ENCODE measurements around the gene GPR84. TPM values are rescaled to one million over a fixed set of nuclear protein-coding genes. Genes with fewer than 3 reads are reported as not detected.

GPR84 gene
- polyA plus RNA-seq, 2 of the 4 experiments (the other 2 are of a cell fraction): not detected

- 92% methylated on average over 1 of the region's 1 CpG for WGBS (ENCODE audit: missing lambda C conversion rate)
- no peak for ATAC-seq
- no peak overlapping the region for H3K4me2 ChIP-seq
- no peaks in the 10 kb centered on the region for H3K4me1 ChIP-seq
- CTCF ChIA-PET: interaction anchor here (1.0 to 12.7 kb wide), 5 partner anchors 12 to 180 kb away, joined by 3 to 1279 read pairs (median 44); partner anchors contain the start of genes ITGA5 and ZNF385A
- no peak overlapping the region for H3K4me3 ChIP-seq
- FAIRE-seq: no peak
- DNase-seq (ENCODE audit: low read depth in 1 of 2, low spot score in 1 of 2): no peak
- no peaks in the 10 kb centered on the region for H3K9me3 ChIP-seq
- H3K27ac ChIP-seq: no peak overlapping the region
- no peak for TF ChIP-seq ZNF302 (CRISPR knock-in tag; IDR thresholded peaks at IDR 0.05)
- TF ChIP-seq EHF (CRISPR knock-in tag; IDR thresholded peaks at IDR 0.05): no peak
- no peak for TF ChIP-seq SMC3 (IDR thresholded peaks at IDR 0.05)
- TF ChIP-seq PHF8 (IDR thresholded peaks at IDR 0.05; ENCODE audit: borderline replicate concordance, low read depth): no peak
- TF ChIP-seq FOSB (CRISPR knock-in tag; IDR thresholded peaks at IDR 0.05): no peak
- TF ChIP-seq CBX8 (IDR thresholded peaks at IDR 0.05): no peak
- TF ChIP-seq RARB (CRISPR knock-in tag; IDR thresholded peaks at IDR 0.05): no peak
- TF ChIP-seq CHD2 (IDR thresholded peaks at IDR 0.05; ENCODE audit: low read length, partially characterized antibody): no peak
- TF ChIP-seq USF2 (IDR thresholded peaks at IDR 0.05): no peak
- TF ChIP-seq E2F6 (IDR thresholded peaks at IDR 0.05; ENCODE audit: borderline replicate concordance, low read depth): no peak
- no peak for TF ChIP-seq TP53 (CRISPR knock-in tag; IDR thresholded peaks at IDR 0.05)
- TF ChIP-seq ESRRA (IDR thresholded peaks at IDR 0.05; ENCODE audit: borderline replicate concordance, low read length): no peak
- no peak for TF ChIP-seq HOXB5 (CRISPR knock-in tag; IDR thresholded peaks at IDR 0.05)
- no peak for TF ChIP-seq BCL3 (IDR thresholded peaks at IDR 0.05)
- no peak for TF ChIP-seq TFCP2L1 (CRISPR knock-in tag; IDR thresholded peaks at IDR 0.05)
- no peak for TF ChIP-seq JUN (IDR thresholded peaks at IDR 0.05)
- no peak for TF ChIP-seq GATA3 (IDR thresholded peaks at IDR 0.05; ENCODE audit: borderline replicate concordance)
- no peak for TF ChIP-seq NPAS2 (CRISPR knock-in tag; IDR thresholded peaks at IDR 0.05; ENCODE audit: borderline replicate concordance)
- POLR2A ChIA-PET: no interaction called here
Measured at GRCh38 chr12:54397157-54397556, 32.9 kb upstream of the GPR84 start.

- CTCF ChIA-PET: interaction anchor here (0.9 to 12.7 kb wide), 6 partner anchors 8 to 39 kb away, joined by 3 to 1279 read pairs (median 6); partner anchors contain the start of genes ITGA5 and ZNF385A
- POLR2A ChIA-PET: no interaction called here
- no peak for TF ChIP-seq GATA3 (IDR thresholded peaks at IDR 0.05; ENCODE audit: borderline replicate concordance)
- no peak for TF ChIP-seq NR3C1 (IDR thresholded peaks at IDR 0.05)
- TF ChIP-seq HES2 (IDR thresholded peaks at IDR 0.05): no peak
- TF ChIP-seq CBX2 (IDR thresholded peaks at IDR 0.05; ENCODE audit: borderline replicate concordance, low read depth): no peak
- TF ChIP-seq EHMT2 (IDR thresholded peaks at IDR 0.05; ENCODE audit: low read depth): no peak
- TF ChIP-seq KDM1A (IDR thresholded peaks at IDR 0.05; ENCODE audit: low read depth): no peak
- no peak for TF ChIP-seq RNF2 (IDR thresholded peaks at IDR 0.05; ENCODE audit: borderline replicate concordance, low read depth)
- TF ChIP-seq FOXS1 (CRISPR knock-in tag; IDR thresholded peaks at IDR 0.05): no peak
- no peak for TF ChIP-seq ELK1 (IDR thresholded peaks at IDR 0.05; ENCODE audit: low read depth, low read length)
- no peak for TF ChIP-seq HDAC2 (IDR thresholded peaks at IDR 0.05)
- no peak for TF ChIP-seq JUN (IDR thresholded peaks at IDR 0.05)
- TF ChIP-seq RCOR1 (IDR thresholded peaks at IDR 0.05; ENCODE audit: low read depth, low read length): no peak
- TF ChIP-seq EP300 (IDR thresholded peaks at IDR 0.05): no peak
- TF ChIP-seq RFX5 (IDR thresholded peaks at IDR 0.05): no peak
- TF ChIP-seq HMGXB4 (CRISPR knock-in tag; IDR thresholded peaks at IDR 0.05; ENCODE audit: borderline replicate concordance): no peak
Measured at GRCh38 chr12:54395545-54395944, 31.3 kb upstream of the GPR84 start.

More at GRCh38 chr12:54395545-54395944, 31.3 kb upstream of the GPR84 start:
- H3K4me2 ChIP-seq: no peak overlapping the region
- H3K4me1 ChIP-seq: peaks cover 3% of the 10 kb centered on the region; the same call in 2 of the 3 replicates
- no peak for DNase-seq (ENCODE audit: low read depth in 1 of 2, low spot score in 1 of 2)
- no peaks in the 10 kb centered on the region for H3K9me3 ChIP-seq
- no peak for ATAC-seq
- no peak overlapping the region for H3K27ac ChIP-seq
- FAIRE-seq: no peak
- H3K4me3 ChIP-seq: no peak overlapping the region
